Endothelial cell of umbilical vein (primary cell): ENCODE measurements around the gene BRD1. TPM values are rescaled to one million over a fixed set of nuclear protein-coding genes. Genes with fewer than 3 reads are reported as not detected.
"Not testable (repeated sequence)": the region's sequence is repeated elsewhere in the genome, so short reads cannot be mapped to it uniquely, and the experiment has no call there.

Experiments used
- BruUV-seq: library from RNA; stranded (reverse); fragments of 400-500 nt; replicated peaks from 2 replicates; lab custom pipeline; 2021; lab: Mats Ljungman, UMichigan
- CTCF ChIA-PET: fragments of 300-600, 350-600 bp; sonication (Branson Sonifier 250); formaldehyde crosslinking; loops from one replicate; lab custom pipeline; 2021; ENCODE audit warnings: antibody characterized with exemption, inconsistent platforms; lab: Charles Lee
- POLR2A ChIA-PET: fragments of 300-600, 350-600 bp; sonication (Branson Sonifier 250); formaldehyde crosslinking; loops from one replicate; lab custom pipeline; 2021; ENCODE audit warnings: antibody characterized with exemption, inconsistent platforms; lab: Charles Lee
- DNase-seq: peaks from one replicate; pipeline ENCODE4 v3.0.0-alpha.2; 2011; ENCODE audit warnings: low read depth, low spot score
- FAIRE-seq: peaks from 2 replicates; lab custom pipeline; 2011; peaks lifted over from hg19 to GRCh38; lab: Jason Lieb, UNC
- H2AFZ ChIP-seq: 2 replicates; pipeline ENCODE4 v1.6.0; 2012; ENCODE audit warnings: low read depth, low read length, control low read depth, inconsistent platforms
- H3K27ac ChIP-seq: 2 replicates; pipeline ENCODE4 v1.5.1; 2011; ENCODE audit warnings: low read depth, mild to moderate bottlenecking, control low read depth, low read length, moderate library complexity; ENCODE audit not compliant: insufficient read depth
- H3K27me3 ChIP-seq, 2 experiments: 2 replicates each; pipeline versions ENCODE4 v1.6.0 to v1.6.1; 2011; ENCODE audit warnings: low read length in 2 of 2, mixed read lengths in 1 of 2; ENCODE audit not compliant: control insufficient read depth in 2 of 2, insufficient read depth in 2 of 2
- H3K36me3 ChIP-seq, 2 experiments: 2 replicates in 1 of 2; 3 replicates in 1 of 2; pipeline ENCODE4 v1.5.1; 2011; ENCODE audit warnings: low read length in 2 of 2, mild to moderate bottlenecking in 1 of 2, moderate library complexity in 1 of 2; ENCODE audit not compliant: control insufficient read depth in 2 of 2, insufficient read depth in 2 of 2; ENCODE audit errors: extremely low read depth in 1 of 2
- H3K4me1 ChIP-seq: 3 replicates; pipeline ENCODE4 v1.5.1; 2011; ENCODE audit warnings: mild to moderate bottlenecking, low read length; ENCODE audit not compliant: control insufficient read depth, insufficient read depth; ENCODE audit errors: extremely low read depth
- H3K4me2 ChIP-seq: 2 replicates; pipeline ENCODE4 v1.6.1; 2011; ENCODE audit warnings: low read length, control low read depth, mixed read lengths; ENCODE audit not compliant: insufficient read depth
- H3K4me3 ChIP-seq, 3 experiments: fragments of 200-600 bp in 1 of 3; sonication (generic), shearing (Covaris generic) in 1 of 3; replicated peaks in 1 of 3; 2 replicates each; pipeline ENCODE4 v1.5.1; 2011 to 2016; ENCODE audit warnings: control low read depth in 3 of 3, low read length in 3 of 3, mild to moderate bottlenecking in 2 of 3, inconsistent platforms in 1 of 3, low read depth in 1 of 3, moderate library complexity in 1 of 3; ENCODE audit not compliant: insufficient read depth in 1 of 3
- H3K79me2 ChIP-seq: 2 replicates; pipeline ENCODE4 v1.6.0; 2012; ENCODE audit warnings: low read length, inconsistent platforms; ENCODE audit not compliant: control insufficient read depth, insufficient read depth
- H3K9ac ChIP-seq: replicated peaks from 2 replicates; pipeline ENCODE3; 2011; ENCODE audit warnings: low read length, control low read depth; ENCODE audit not compliant: insufficient read depth; ENCODE audit errors: extremely low read depth
- H3K9me1 ChIP-seq: replicated peaks from 3 replicates; pipeline ENCODE4 v1.6.0; 2011; ENCODE audit warnings: mild to moderate bottlenecking, low read length; ENCODE audit not compliant: control insufficient read depth, insufficient read depth; ENCODE audit errors: extremely low read depth
- H3K9me3 ChIP-seq: replicated peaks from 2 replicates; pipeline ENCODE4 v1.5.1; 2012; ENCODE audit warnings: low read length, inconsistent platforms; ENCODE audit not compliant: control insufficient read depth, insufficient read depth
- H4K20me1 ChIP-seq: replicated peaks from 2 replicates; pipeline ENCODE3; 2011; ENCODE audit warnings: mild to moderate bottlenecking, low read length; ENCODE audit not compliant: control insufficient read depth, insufficient read depth; ENCODE audit errors: extremely low read depth
- CTCF ChIP-seq, 2 donors: IDR thresholded peaks; 1 replicate in 1 of 2; 2 replicates in 1 of 2; pipeline ENCODE4 v1.5.1; 2011; ENCODE audit warnings: low read length in 2 of 2, mild to moderate bottlenecking in 2 of 2, moderate library complexity in 2 of 2, control low read depth in 1 of 2, inconsistent platforms in 1 of 2, low read depth in 1 of 2; ENCODE audit not compliant: insufficient read depth in 1 of 2; ENCODE audit errors: extremely low read depth in 1 of 2
- EZH2 ChIP-seq: IDR thresholded peaks from 2 replicates; pipeline ENCODE4 v1.6.1; 2012; ENCODE audit warnings: borderline replicate concordance, low read depth, mild to moderate bottlenecking, moderate library complexity, low read length, inconsistent platforms; ENCODE audit not compliant: severe bottlenecking
- FOS ChIP-seq: IDR thresholded peaks from 2 replicates; pipeline ENCODE4 v1.6.1; 2011; ENCODE audit warnings: mild to moderate bottlenecking, low read length, moderate library complexity, borderline replicate concordance; ENCODE audit not compliant: insufficient read depth
- GATA2 ChIP-seq: IDR thresholded peaks from 2 replicates; pipeline ENCODE4 v1.7.0; 2011; ENCODE audit warnings: low read depth, mild to moderate bottlenecking, moderate library complexity, mixed read lengths, low read length; ENCODE audit not compliant: insufficient read length, insufficient read depth
- JUN ChIP-seq: IDR thresholded peaks from 2 replicates; pipeline ENCODE4 v1.6.1; 2011; ENCODE audit warnings: borderline replicate concordance, low read depth; ENCODE audit not compliant: insufficient read length, insufficient read depth
- MAX ChIP-seq: IDR thresholded peaks from 2 replicates; pipeline ENCODE4 v1.6.1; 2011; ENCODE audit not compliant: insufficient read depth, insufficient read length
- MYC ChIP-seq: IDR thresholded peaks from one replicate; pipeline ENCODE4 v1.6.1; 2011; ENCODE audit warnings: mild to moderate bottlenecking, low read depth, low read length
- POLR2A ChIP-seq: IDR thresholded peaks from 2 replicates; pipeline ENCODE4 v1.6.1; 2012; ENCODE audit warnings: low read depth, mild to moderate bottlenecking, control low read depth, low read length
- POLR2AphosphoS5 ChIP-seq: IDR thresholded peaks from 2 replicates; pipeline ENCODE4 v1.6.1; 2012; ENCODE audit warnings: low read depth, mild to moderate bottlenecking, control low read depth, low read length, moderate library complexity; ENCODE audit not compliant: insufficient read depth
- dilution Hi-C: fragments of 300-500 bp; cut with MboI; formaldehyde crosslinking; loops from one replicate; pipeline ENCODE4 v1.15.0; 2019; ENCODE audit warnings: low sequenced_read_pairs; ENCODE audit not compliant: extremely low pct_ligation_motif_present
- intact Hi-C: fragments of 100-400 bp; cut with micrococcal nuclease; formaldehyde crosslinking; loops from one replicate; pipeline ENCODE4 v1.10.0; 2022
- polyA plus RNA-seq, 4 experiments: library from polyadenylated mRNA; depleted of rRNA in 3 of 4; stranded (reverse) in 3 of 4; unstranded in 1 of 4; fragments of >200 nt; gene quantifications; 2 replicates each; pipeline versions ENCODE4 v1.2.1 to v1.2.3, GENCODE V29; 2011 to 2012; ENCODE audit warnings: missing spikeins in 1 of 4
- total RNA-seq: library from RNA; stranded (reverse); gene quantifications from 2 replicates; pipeline ENCODE4 v1.2.3, GENCODE V29; 2021

BRD1 gene
- total and polyA plus RNA-seq, 2 donors (not counting 3 experiments of a cell fraction or from before 2014, with no cell fraction given) = 8.1 to 41.1 TPM

- no peaks in the 10 kb centered on the region for H3K79me2 ChIP-seq
- H3K36me3 ChIP-seq = no peaks in the 10 kb centered on the region
- H3K9me3 ChIP-seq = no peaks in the 10 kb centered on the region
- no peak overlapping the region for H3K27ac ChIP-seq
- POLR2A ChIA-PET = no interaction called here
- dilution Hi-C loops (no loop called here), intact Hi-C loops (no loop called here)
- no peaks in the 10 kb centered on the region for H3K4me1 ChIP-seq
- H3K9ac ChIP-seq = no peak overlapping the region
- TF ChIP-seq GATA2 = no peak
- no peak for TF ChIP-seq EZH2
- no peak for TF ChIP-seq FOS
- no peak for TF ChIP-seq POLR2A
- no peak for TF ChIP-seq JUN
- no peak for TF ChIP-seq CTCF (IDR thresholded peaks at IDR 0.05; ENCODE audit: extremely low read depth in 1 of 2, insufficient read depth in 1 of 2, low read depth in 1 of 2, low read length in 2 of 2)
- no peak for TF ChIP-seq MAX
- no peak for TF ChIP-seq MYC
- no peak for TF ChIP-seq POLR2AphosphoS5
- no peak for DNase-seq
- H3K4me2 ChIP-seq = no peak overlapping the region
- no peak overlapping the region for H2AFZ ChIP-seq
- CTCF ChIA-PET = no interaction called here
- FAIRE-seq = no peak
- H3K9me1 ChIP-seq = no peaks in the 10 kb centered on the region
- no peak overlapping the region for H3K4me3 ChIP-seq
- BruUV-seq = no TSS peak
- no peaks in the 10 kb centered on the region for H3K27me3 ChIP-seq
- H4K20me1 ChIP-seq = no peaks in the 10 kb centered on the region
Observed at GRCh38 chr22:49763138-49763537, 64.5 kb downstream of the BRD1 start.

DNA sequence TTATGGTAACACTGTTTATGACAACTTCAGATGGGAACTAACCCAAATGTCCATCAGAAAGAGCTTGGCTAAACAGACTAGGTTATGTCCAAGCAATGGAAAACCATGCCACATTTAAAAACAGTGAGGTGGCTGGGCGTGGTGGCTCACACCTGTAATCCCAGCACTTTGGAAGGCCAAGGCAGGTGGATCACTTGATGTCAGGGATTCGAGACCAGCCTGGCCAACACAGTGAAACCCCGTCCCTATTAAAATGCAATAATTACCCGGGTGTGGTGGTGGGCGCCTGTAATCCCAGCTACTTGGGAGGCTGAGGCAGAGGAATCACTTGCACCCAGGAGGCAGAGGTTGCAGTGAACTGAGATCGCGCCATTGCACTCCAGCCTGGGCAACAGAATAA, 65.1 kb downstream of the BRD1 start:
- DNase-seq, H3K79me2 ChIP-seq, POLR2A ChIA-PET, H3K27ac ChIP-seq, BruUV-seq, H3K9me1 ChIP-seq, H2AFZ ChIP-seq, intact Hi-C loops, dilution Hi-C loops, H3K36me3 ChIP-seq, H3K9me3 ChIP-seq, H3K4me2 ChIP-seq, CTCF ChIA-PET, H3K9ac ChIP-seq, H3K27me3 ChIP-seq, H4K20me1 ChIP-seq, H3K4me1 ChIP-seq, H3K4me3 ChIP-seq, FAIRE-seq: not testable (repeated sequence)
